IMR-90 (cell line): ENCODE data around the gene SCN11A. TPM values are rescaled to one million over a fixed set of nuclear protein-coding genes. Genes with fewer than 3 reads are reported as not detected.

Experiments
- ATAC-seq: fragments of 200-7000 bp; cut with Tn5 transposase; 2 replicates; pipeline ENCODE4 v1.9.1; 2020; ENCODE audit warnings: low read depth, mild to moderate bottlenecking, moderate library complexity
- BruUV-seq: library from RNA; stranded (reverse); fragments of 400-500 nt; replicated peaks from 2 replicates; lab custom pipeline; 2021; lab: Mats Ljungman, UMichigan
- CTCF ChIA-PET: fragments of 300-600 bp; formaldehyde crosslinking; extraction: SDS; loops from one replicate; lab custom pipeline; 2021; ENCODE audit warnings: antibody characterized with exemption; lab: Yijun Ruan, JAX
- POLR2A ChIA-PET: fragments of 300-600 bp; sonication (Branson Sonifier 250); formaldehyde crosslinking; loops from one replicate; lab custom pipeline; 2022; ENCODE audit warnings: antibody characterized with exemption; ENCODE audit not compliant: unreplicated experiment; lab: Charles Lee
- DNase-seq: peaks from one replicate; pipeline ENCODE4 v3.0.0; 2013
- H2AFZ ChIP-seq: replicated peaks from 2 replicates; pipeline ENCODE3; 2013; ENCODE audit warnings: low read length, mild to moderate bottlenecking; ENCODE audit not compliant: poor library complexity
- H2AK5ac ChIP-seq: 2 replicates; pipeline ENCODE4 v1.6.1; 2013; ENCODE audit warnings: low read depth, low read length, inconsistent platforms
- H2AK9ac ChIP-seq: replicated peaks from 2 replicates; pipeline ENCODE3; 2013; ENCODE audit warnings: mild to moderate bottlenecking, low read depth, low read length, moderate library complexity; ENCODE audit not compliant: poor library complexity
- H2BK120ac ChIP-seq: 2 replicates; pipeline ENCODE4 v1.6.1; 2013; ENCODE audit warnings: low read depth, low read length, inconsistent platforms
- H2BK15ac ChIP-seq: 3 replicates; pipeline ENCODE4 v1.6.1; 2013; ENCODE audit warnings: low read depth, low read length, inconsistent platforms
- H2BK20ac ChIP-seq: 2 replicates; pipeline ENCODE4 v1.6.1; 2013; ENCODE audit warnings: low read depth, mild to moderate bottlenecking, inconsistent platforms, low read length, moderate library complexity
- H2BK5ac ChIP-seq: 2 replicates; pipeline ENCODE4 v1.6.1; 2013; ENCODE audit warnings: mild to moderate bottlenecking, low read depth, low read length, inconsistent platforms; ENCODE audit not compliant: poor library complexity, severe bottlenecking
- H3K14ac ChIP-seq: replicated peaks from 2 replicates; pipeline ENCODE4 v1.6.1; 2013; ENCODE audit warnings: low read depth, low read length, inconsistent platforms
- H3K18ac ChIP-seq: 2 replicates; pipeline ENCODE4 v1.6.1; 2013; ENCODE audit warnings: low read depth, low read length, control low read depth
- H3K23ac ChIP-seq: 2 replicates; pipeline ENCODE4 v1.6.1; 2013; ENCODE audit warnings: low read depth, low read length, inconsistent platforms
- H3K27ac ChIP-seq: 2 replicates; pipeline ENCODE4 v1.5.1; 2013; ENCODE audit warnings: mild to moderate bottlenecking, control low read depth, low read length; ENCODE audit not compliant: insufficient read depth
- H3K27me3 ChIP-seq: 2 replicates; pipeline ENCODE4 v1.6.1; 2013; ENCODE audit warnings: low read length; ENCODE audit not compliant: control insufficient read depth, insufficient read depth
- H3K36me3 ChIP-seq: 2 replicates; pipeline ENCODE4 v1.6.1; 2013; ENCODE audit warnings: low read length, mixed read lengths; ENCODE audit not compliant: control insufficient read depth, insufficient read depth
- H3K4ac ChIP-seq: 2 replicates; pipeline ENCODE4 v1.6.1; 2013; ENCODE audit warnings: low read depth, low read length, inconsistent platforms
- H3K4me1 ChIP-seq: 2 replicates; pipeline ENCODE4 v1.6.1; 2013; ENCODE audit warnings: low read length, mixed read lengths; ENCODE audit not compliant: control insufficient read depth, insufficient read depth
- H3K4me2 ChIP-seq: 2 replicates; pipeline ENCODE4 v1.6.1; 2013; ENCODE audit warnings: low read depth, mild to moderate bottlenecking, control low read depth, low read length, moderate library complexity
- H3K4me3 ChIP-seq: 2 replicates; pipeline ENCODE4 v1.5.1; 2013; ENCODE audit warnings: low read depth, mild to moderate bottlenecking, control low read depth, low read length, moderate library complexity; ENCODE audit not compliant: insufficient read depth
- H3K56ac ChIP-seq: 2 replicates; pipeline ENCODE4 v1.6.1; 2013; ENCODE audit warnings: low read length, inconsistent platforms; ENCODE audit not compliant: insufficient read depth; ENCODE audit errors: extremely low read depth
- H3K79me1 ChIP-seq, 2 experiments: 2 replicates each; pipeline ENCODE4 v1.6.1; 2013; ENCODE audit warnings: low read length in 2 of 2, inconsistent platforms in 1 of 2, low read depth in 1 of 2
- H3K9ac ChIP-seq: 2 replicates; pipeline ENCODE4 v1.6.1; 2013; ENCODE audit warnings: low read depth, low read length, control low read depth
- H3K9me1 ChIP-seq: 2 replicates; pipeline ENCODE4 v1.6.1; 2013; ENCODE audit warnings: low read length, inconsistent platforms; ENCODE audit not compliant: insufficient read depth
- H3K9me3 ChIP-seq: 2 replicates; pipeline ENCODE4 v1.6.1; 2013; ENCODE audit warnings: low read length; ENCODE audit not compliant: control insufficient read depth, insufficient read depth
- H4K20me1 ChIP-seq: 2 replicates; pipeline ENCODE4 v1.6.1; 2013; ENCODE audit warnings: low read length, inconsistent platforms; ENCODE audit not compliant: insufficient read depth
- H4K5ac ChIP-seq: 2 replicates; pipeline ENCODE4 v1.6.1; 2013; ENCODE audit warnings: mild to moderate bottlenecking, low read depth, low read length, control low read depth
- H4K8ac ChIP-seq, 2 experiments: 2 replicates each; pipeline ENCODE4 v1.6.1; 2013; ENCODE audit warnings: low read depth in 2 of 2, low read length in 2 of 2, control low read depth in 1 of 2, inconsistent platforms in 1 of 2
- H4K91ac ChIP-seq: 2 replicates; pipeline ENCODE4 v1.6.1; 2013; ENCODE audit warnings: low read depth, low read length, inconsistent platforms; ENCODE audit not compliant: insufficient read depth
- MAFK ChIP-seq: IDR thresholded peaks from 2 replicates; pipeline ENCODE4 v1.6.1; 2012; ENCODE audit warnings: low read depth, low read length, improper control_type of control experiment
- RFX5 ChIP-seq: IDR thresholded peaks from 2 replicates; pipeline ENCODE4 v1.8.0; 2012; ENCODE audit warnings: low read depth, mild to moderate bottlenecking, low read length, moderate library complexity
- WGBS, 2 experiments: methylation state at CpG; one replicate each; pipeline versions ENCODE4 v1.1.5 to v1.1.7; 2013; ENCODE audit warnings: missing lambda C conversion rate in 2 of 2; ENCODE audit not compliant: insufficient read length in 1 of 2; ENCODE audit errors: extremely low coverage in 2 of 2; 5-methylcytosine and 5-hydroxymethylcytosine counted together
- dilution Hi-C: fragments of 300-500 bp; cut with HindIII; formaldehyde crosslinking; loops from one replicate; pipeline ENCODE4 v1.14.3; 2018; ENCODE audit warnings: low sequenced_read_pairs; ENCODE audit not compliant: unreplicated experiment
- in situ Hi-C: fragments of 300-500 bp; cut with MboI; formaldehyde crosslinking; loops from 3 replicates; pipeline ENCODE4 v1.14.3; 2019; ENCODE audit warnings: low sequenced_read_pairs, inconsistent platforms, mixed read lengths
- intact Hi-C: fragments of 100-400 bp; cut with micrococcal nuclease; formaldehyde crosslinking; loops from 2 replicates; pipeline ENCODE4 v1.10.0; 2022
- polyA plus RNA-seq, 3 experiments: library from polyadenylated mRNA; depleted of rRNA; stranded (reverse); fragments of >200 nt; gene quantifications; 2 replicates each; pipeline ENCODE4 v1.2.3, GENCODE V29; 2012; ENCODE audit warnings: low replicate concordance in 1 of 3
- total RNA-seq: library from RNA; depleted of rRNA; stranded (reverse); fragments of >200 nt; gene quantifications from 2 replicates; pipeline ENCODE4 v1.2.3, GENCODE V29; 2012

SCN11A gene
- total and polyA plus RNA-seq, 2 of the 4 experiments (the other 2 are of a cell fraction) = under 0.01 to 0.02 TPM

DNA sequence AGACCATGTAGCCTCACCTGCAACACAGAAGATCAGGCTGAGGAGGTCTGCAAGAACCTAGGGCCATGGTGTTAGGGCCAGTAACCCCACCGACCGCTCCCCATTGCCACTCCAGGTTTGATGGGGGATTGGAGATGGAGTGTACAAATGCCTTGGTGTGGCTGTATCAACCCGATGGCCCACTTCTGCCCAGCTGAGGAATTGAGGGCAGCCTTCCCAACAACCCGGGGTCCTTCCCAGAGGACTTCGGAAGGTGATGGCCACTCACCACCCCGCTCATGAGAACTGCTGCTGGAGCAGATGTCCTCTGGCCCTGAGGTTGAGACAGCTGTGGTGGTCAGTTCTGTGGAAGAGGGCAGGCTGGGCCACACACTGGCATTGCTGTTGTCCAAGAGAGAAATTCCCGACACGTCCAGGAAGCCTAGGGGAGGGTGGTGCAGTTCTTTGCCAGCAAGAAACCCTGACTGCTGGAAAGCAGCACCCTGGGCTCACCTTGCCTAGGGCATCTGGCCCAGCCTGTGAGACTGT lies 46.8 kb upstream of the SCN11A start:
- DNase-seq (no peak), ATAC-seq (no peak)
- Histone ChIP-seq H3K4me1 (no peaks in the 10 kb centered on the region), H3K18ac (no peak overlapping the region), H3K4me2 (no peak overlapping the region), H3K9me3 (no peaks in the 10 kb centered on the region), H2BK5ac (no peak overlapping the region), H4K20me1 (peaks cover 36% of the 10 kb centered on the region), H3K79me1 (peaks cover 13 to 35% of the 10 kb centered on the region in 2 experiments), H3K56ac (no peak overlapping the region), H3K14ac (no peak overlapping the region), H2AK5ac (no peak overlapping the region), H3K27ac (no peak overlapping the region), H4K5ac (no peak overlapping the region), H4K91ac (no peak overlapping the region), H3K9ac (no peak overlapping the region), H4K8ac (no peak overlapping the region), H2AK9ac (no peak overlapping the region), H3K23ac (no peak overlapping the region), H3K27me3 (no peaks in the 10 kb centered on the region), H3K36me3 (peaks cover 53% of the 10 kb centered on the region), H2BK15ac (no peak overlapping the region), H3K9me1 (no peaks in the 10 kb centered on the region), H2AFZ (no peak overlapping the region), H2BK20ac (no peak overlapping the region), H2BK120ac (no peak overlapping the region), H3K4ac (no peak overlapping the region), H3K4me3 (no peak overlapping the region)
- 100% methylated on average over 1 of the region's 8 CpGs; no CpG with 5 or more reads in 1 of the 2 experiments for WGBS, 2 experiments
- CTCF ChIA-PET = no interaction called here
- TF ChIP-seq MAFK (no peak), RFX5 (no peak)
- dilution Hi-C loops = no loop called here
- POLR2A ChIA-PET = no interaction called here
- BruUV-seq = no TSS peak
- in situ Hi-C loops = no loop called here
- intact Hi-C loops = no loop called here
